HFF-Myc (cell line): ENCODE measurements around the gene CCN2.

Experiments used
- DNase-seq: peaks from one replicate; pipeline ENCODE4 v3.0.0-alpha.2; 2011; ENCODE audit warnings: low read depth; ENCODE audit errors: extremely low read depth
- H3K4me3 ChIP-seq: replicated peaks from 2 replicates; pipeline ENCODE4 v1.5.1; 2011; ENCODE audit warnings: low read depth, mild to moderate bottlenecking, control low read depth, low read length
- CTCF ChIP-seq: IDR thresholded peaks from 2 replicates; pipeline ENCODE4 v1.5.1; 2012; ENCODE audit warnings: mild to moderate bottlenecking, low read depth, low read length, control low read depth; ENCODE audit errors: missing control alignments

The CCN2 gene

DNA sequence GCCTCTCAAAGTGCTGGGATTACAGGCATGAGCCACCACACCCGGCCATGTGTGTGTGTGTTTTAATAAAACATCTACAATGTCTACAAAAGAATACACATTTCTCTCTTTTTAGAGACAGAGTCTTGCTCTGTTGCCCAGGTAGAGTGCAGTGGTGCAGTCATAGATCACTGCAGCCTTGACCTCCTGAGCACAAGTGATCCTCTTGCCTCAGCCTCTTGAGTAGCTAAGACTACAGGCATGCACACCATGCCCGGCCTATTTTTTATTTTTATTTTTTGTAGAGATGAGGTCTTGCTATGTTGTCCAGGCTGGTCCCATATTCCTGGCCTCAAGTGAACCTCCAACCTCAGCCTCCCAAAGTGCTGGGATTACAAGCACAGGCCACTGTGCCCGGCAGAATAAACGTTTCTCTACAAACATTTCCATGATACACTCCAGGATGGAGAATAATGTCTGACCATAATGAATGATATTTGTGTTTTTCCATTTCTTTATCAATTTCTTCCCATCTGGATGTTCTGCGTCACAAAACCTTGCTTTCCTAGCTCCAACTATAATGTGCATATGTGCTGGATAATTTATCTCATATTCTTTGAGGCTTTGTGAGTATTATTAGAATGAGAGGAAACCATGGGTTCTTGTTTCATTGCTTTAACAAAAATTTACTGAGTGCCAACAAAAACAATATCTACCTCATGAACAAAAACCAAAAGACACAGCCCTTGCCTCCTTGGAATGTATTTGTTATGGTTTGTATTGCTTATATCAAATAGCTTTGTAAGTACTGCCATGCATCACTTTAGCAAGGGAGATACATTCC, 28.6 kb upstream of the CCN2 start:
- no peak overlapping the region for H3K4me3 ChIP-seq
- peak; percentile 31 for DNase-seq
- no peak for TF ChIP-seq CTCF

DNA sequence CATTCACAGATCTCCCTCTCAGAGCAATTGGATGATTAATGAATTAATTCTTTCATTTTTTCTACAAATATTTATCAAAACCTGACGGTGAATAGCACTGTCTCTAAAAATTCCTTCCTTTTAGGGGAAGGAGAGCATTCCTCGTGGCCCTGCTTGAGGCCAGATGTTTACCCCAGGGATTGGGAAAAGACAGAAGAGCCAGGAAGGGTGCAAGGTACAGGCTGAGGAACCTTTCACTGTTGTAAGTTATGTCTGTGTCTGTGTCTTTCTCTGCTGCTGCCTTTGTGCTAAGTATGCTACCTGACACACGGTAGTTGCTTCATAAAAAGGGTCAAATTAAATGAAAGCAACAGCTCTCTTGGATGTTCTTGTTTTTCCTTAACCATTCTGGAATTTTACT, 27.4 kb upstream of the CCN2 start:
- no peak for DNase-seq
- H3K4me3 ChIP-seq: no peak overlapping the region
- no peak for TF ChIP-seq CTCF

DNA sequence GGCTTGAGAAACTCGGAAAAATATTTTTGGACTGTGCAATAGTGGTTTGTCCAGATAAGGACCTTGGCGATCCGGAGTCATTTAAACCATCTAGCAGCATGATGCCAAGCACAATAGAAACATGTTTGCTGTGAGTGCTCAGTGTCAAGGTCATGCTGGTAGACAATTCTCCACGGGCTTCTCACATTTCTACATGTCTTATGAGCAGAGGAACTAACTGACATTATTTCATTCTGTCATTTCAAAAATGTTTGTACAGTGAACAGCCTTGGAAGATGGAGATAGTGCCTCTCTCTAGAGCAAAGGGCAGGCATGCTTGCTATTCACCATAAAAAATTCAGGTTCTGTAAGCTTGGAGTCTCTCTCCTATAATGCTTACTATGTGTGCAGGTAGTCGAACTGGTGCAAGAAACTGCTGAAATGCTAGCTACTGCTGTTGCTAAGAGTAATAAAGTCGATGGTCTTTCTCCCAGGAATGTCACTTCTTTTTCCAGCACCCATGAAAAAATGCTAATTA, 25.4 kb upstream of the CCN2 start:
- no peak for TF ChIP-seq CTCF
- no peak for DNase-seq
- no peak overlapping the region for H3K4me3 ChIP-seq

- H3K4me3 ChIP-seq: no peak overlapping the region
- no peak for DNase-seq
- no peak for TF ChIP-seq CTCF
Measured at GRCh38 chr6:131972741-131973140, 21.6 kb upstream of the CCN2 start.

- no peak for TF ChIP-seq CTCF
- no peak overlapping the region for H3K4me3 ChIP-seq
- DNase-seq: no peak
Measured at GRCh38 chr6:131970076-131970859, 19.1 kb upstream of the CCN2 start.

DNA sequence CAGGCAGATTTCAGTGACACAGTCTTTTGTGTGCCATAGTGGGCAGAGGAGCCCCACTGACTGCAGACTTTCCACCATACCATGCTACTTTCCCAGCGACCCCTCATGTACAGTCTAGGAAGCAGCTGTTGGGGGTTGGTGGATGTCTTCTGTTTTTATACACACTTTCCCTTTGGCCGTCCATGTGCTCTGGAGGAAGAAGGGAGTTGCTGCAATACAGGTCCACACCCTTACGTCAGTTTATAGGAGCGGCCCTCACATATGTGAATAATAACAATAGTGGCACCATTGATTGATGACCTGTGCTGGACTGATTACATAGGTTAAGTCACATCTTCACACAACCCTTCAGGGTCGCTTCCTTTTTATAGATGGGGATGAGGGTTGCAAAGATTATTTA, 17.5 kb upstream of the CCN2 start:
- no peak overlapping the region for H3K4me3 ChIP-seq
- no peak for TF ChIP-seq CTCF
- DNase-seq: no peak
